Prostate gland (tissue), 2 donors: Measurements from ENCODE around the gene SUPT3H. TPM values are rescaled to one million over a fixed set of nuclear protein-coding genes. Genes with fewer than 3 reads are reported as not detected.
"Not testable (repeated sequence)": the region's sequence is repeated elsewhere in the genome, so short reads cannot be mapped to it uniquely, and the experiment has no call there.

Experiments used
- DNase-seq: peaks from one replicate; pipeline ENCODE4 v3.0.0-alpha.2; 2019; ENCODE audit warnings: low spot score
- H3K27ac ChIP-seq, 2 donors: fragments of 200-600 bp; sonication (generic); 2 replicates each; pipeline ENCODE4 v1.5.1; 2017 to 2019
- H3K27me3 ChIP-seq: fragments of 200-600 bp; sonication (generic); replicated peaks from 2 replicates; pipeline ENCODE4 v1.5.1; 2019; ENCODE audit not compliant: insufficient read depth
- H3K36me3 ChIP-seq, 2 donors: fragments of 200-600 bp; sonication (generic); 1 replicate in 1 of 2; 2 replicates in 1 of 2; pipeline versions ENCODE4 v1.5.1 to v1.8.1; 2017 to 2019
- H3K4me1 ChIP-seq: fragments of 200-600 bp; sonication (generic); replicated peaks from 2 replicates; pipeline ENCODE4 v1.5.1; 2019
- H3K4me3 ChIP-seq, 2 donors: fragments of 200-600 bp; sonication (generic); 2 replicates each; pipeline ENCODE4 v1.5.1; 2017 to 2019
- H3K9me3 ChIP-seq: fragments of 200-600 bp; sonication (generic); 2 replicates; pipeline ENCODE4 v1.5.1; 2017
- POLR2A ChIP-seq: fragments of 450-650 bp; IDR thresholded peaks from one replicate; pipeline ENCODE4 v1.6.1; 2016; ENCODE audit warnings: antibody characterized with exemption, mild to moderate bottlenecking
- POLR2AphosphoS5 ChIP-seq: sonication (generic); formaldehyde crosslinking; IDR thresholded peaks from one replicate; pipeline ENCODE4 v1.6.1; 2017; ENCODE audit warnings: antibody characterized with exemption
- WGBS: methylation state at CpG from one replicate; pipeline ENCODE4 v1.1.5; 2018; 5-methylcytosine and 5-hydroxymethylcytosine counted together
- intact Hi-C: fragments of 100-400 bp; cut with DNase I; formaldehyde crosslinking; loops from one replicate; pipeline ENCODE4 v1.14.2; 2022
- total RNA-seq, 2 donors: library from RNA; depleted of rRNA; stranded (reverse); fragments of >200 nt; gene quantifications; one replicate each; pipeline ENCODE4 v1.1.0, GENCODE V29; 2016
- TF ChIP-seq, protein P1 (sequence below), 4 experiments: fragments of 200-600 bp in 2 of 4; fragments of 450-650 bp in 2 of 4; sonication (generic) in 2 of 4; IDR thresholded peaks; 1 replicate in 3 of 4; 2 replicates in 1 of 4; pipeline ENCODE4 v1.5.1; 2016 to 2019; ENCODE audit warnings: antibody characterized with exemption in 4 of 4, mild to moderate bottlenecking in 2 of 4, moderate library complexity in 2 of 4

SUPT3H gene
- total RNA-seq, 2 donors from 2014 or later, result 4.6 to 13.1 TPM

DNA sequence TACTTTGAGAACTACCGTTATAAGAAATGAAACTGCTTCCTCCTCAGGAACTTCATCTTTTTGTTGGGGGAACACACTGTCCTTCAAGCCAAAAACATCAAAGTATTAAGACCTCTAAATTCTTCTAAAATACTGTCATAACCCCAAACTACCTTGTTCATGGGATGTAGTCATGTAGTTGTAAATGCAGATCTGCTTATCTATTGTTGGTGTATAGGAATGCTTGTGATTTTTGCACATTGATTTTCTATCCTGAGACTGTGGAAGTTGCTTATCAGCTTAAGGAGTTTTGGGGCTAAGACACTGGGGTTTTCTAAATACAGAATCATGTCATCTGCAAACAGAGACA, 332.5 kb downstream of the SUPT3H start:
- Histone ChIP-seq H3K27ac (no peak overlapping the region), H3K4me3 (no peak overlapping the region), H3K27me3 (no peaks in the 10 kb centered on the region), H3K4me1 (no peaks in the 10 kb centered on the region), H3K9me3 (no peaks in the 10 kb centered on the region), H3K36me3 (no peaks in the 10 kb centered on the region)
- intact Hi-C loops, result no loop called here
- no peak for DNase-seq
- 81% methylated on average over 1 of the region's 1 CpG for WGBS
- no peak for TF ChIP-seq POLR2A
- TF ChIP-seq, protein P1, sequence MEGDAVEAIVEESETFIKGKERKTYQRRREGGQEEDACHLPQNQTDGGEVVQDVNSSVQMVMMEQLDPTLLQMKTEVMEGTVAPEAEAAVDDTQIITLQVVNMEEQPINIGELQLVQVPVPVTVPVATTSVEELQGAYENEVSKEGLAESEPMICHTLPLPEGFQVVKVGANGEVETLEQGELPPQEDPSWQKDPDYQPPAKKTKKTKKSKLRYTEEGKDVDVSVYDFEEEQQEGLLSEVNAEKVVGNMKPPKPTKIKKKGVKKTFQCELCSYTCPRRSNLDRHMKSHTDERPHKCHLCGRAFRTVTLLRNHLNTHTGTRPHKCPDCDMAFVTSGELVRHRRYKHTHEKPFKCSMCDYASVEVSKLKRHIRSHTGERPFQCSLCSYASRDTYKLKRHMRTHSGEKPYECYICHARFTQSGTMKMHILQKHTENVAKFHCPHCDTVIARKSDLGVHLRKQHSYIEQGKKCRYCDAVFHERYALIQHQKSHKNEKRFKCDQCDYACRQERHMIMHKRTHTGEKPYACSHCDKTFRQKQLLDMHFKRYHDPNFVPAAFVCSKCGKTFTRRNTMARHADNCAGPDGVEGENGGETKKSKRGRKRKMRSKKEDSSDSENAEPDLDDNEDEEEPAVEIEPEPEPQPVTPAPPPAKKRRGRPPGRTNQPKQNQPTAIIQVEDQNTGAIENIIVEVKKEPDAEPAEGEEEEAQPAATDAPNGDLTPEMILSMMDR (IDR thresholded peaks at IDR 0.05), result no peak
- TF ChIP-seq POLR2AphosphoS5, result no peak

DNA sequence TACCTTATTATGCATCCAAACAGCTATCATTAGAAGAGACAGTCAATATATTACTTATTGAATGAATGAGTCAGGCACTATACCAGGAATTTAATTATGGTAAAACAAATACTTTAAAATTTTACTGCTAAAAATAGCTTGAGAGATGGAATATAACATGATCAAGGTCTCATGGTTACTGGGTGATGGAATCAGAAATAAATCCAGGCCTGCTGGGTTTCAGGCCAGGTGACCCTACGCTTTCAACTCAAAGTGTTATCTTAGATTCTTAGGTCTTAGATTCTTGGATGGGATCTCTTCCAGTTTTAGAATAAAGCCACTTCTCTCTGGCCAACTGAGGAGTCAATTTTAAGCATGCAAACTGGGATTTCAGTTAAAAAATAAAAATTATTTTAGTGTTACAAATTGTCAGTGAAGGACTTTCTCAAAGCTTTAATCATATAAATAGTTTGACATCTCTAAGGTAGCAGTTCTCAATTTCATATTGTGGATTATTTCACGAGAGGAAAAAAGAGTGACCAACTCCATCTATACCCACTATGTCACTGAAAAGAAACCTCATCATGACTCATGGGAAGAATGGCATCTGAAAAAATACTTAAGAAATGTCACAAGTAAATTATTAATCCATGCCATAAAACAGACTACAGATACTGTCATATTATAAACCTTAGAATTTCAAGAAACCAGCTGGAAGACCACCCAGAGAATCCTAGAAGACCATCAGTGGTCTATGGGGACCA, 333.1 kb downstream of the SUPT3H start:
- Histone ChIP-seq H3K27ac (no peak overlapping the region), H3K27me3 (no peaks in the 10 kb centered on the region), H3K36me3 (no peaks in the 10 kb centered on the region), H3K4me3 (no peak overlapping the region), H3K4me1 (peaks cover 2% of the 10 kb centered on the region), H3K9me3 (no peaks in the 10 kb centered on the region)
- intact Hi-C loops, result no loop called here
- DNase-seq, result no peak
- 97% methylated on average over 2 of the region's 2 CpGs for WGBS
- TF ChIP-seq POLR2A (no peak), POLR2AphosphoS5 (no peak)
- TF ChIP-seq, protein P1 (IDR thresholded peaks at IDR 0.05), result no peak

DNA sequence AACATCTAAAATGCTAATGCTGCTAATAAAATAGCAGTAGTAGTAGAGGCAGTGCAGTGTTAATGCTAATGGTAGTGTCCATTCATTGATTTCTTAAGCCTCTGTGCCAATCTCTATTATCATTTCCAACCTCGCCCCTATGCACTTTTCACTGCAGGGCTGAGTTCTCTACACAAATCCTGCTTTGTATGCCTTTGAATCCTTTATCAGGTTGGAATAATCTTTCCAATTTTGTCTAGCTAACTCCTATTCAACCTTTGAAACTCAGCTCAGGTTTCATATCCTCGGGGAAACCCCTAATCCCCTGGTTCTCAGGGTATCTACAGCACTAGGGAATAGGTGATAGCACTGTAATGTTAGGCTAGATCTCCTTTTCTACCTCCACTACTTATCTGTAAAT, 333.6 kb downstream of the SUPT3H start:
- H3K9me3 ChIP-seq, result no peaks in the 10 kb centered on the region

DNA sequence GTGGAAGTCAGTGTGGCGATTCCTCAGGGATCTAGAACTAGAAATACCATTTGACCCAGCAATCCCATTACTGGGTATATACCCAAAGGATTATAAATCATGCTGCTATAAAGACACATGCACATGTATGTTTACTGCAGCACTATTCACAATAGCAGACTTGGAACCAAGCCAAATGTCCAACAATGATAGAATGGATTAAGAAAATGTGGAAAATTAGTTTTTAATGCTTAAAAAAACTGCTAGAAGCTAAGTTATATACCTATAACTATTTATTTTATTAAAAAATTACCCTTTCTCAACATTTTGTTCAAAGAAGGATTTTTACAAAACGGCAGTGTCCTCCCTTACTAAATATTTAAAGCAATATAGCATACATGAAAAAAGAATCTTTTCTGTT, 335.1 kb downstream of the SUPT3H start:
- DNase-seq, H3K4me3 ChIP-seq, H3K27me3 ChIP-seq, H3K36me3 ChIP-seq, H3K9me3 ChIP-seq, H3K27ac ChIP-seq, H3K4me1 ChIP-seq, intact Hi-C loops: not testable (repeated sequence)
- WGBS, result 89% methylated on average over 2 of the region's 2 CpGs

More for the DNA sequence above, 333.6 kb downstream of the SUPT3H start:
- H3K4me1 ChIP-seq, result peaks cover 3% of the 10 kb centered on the region
- DNase-seq, result no peak
- H3K4me3 ChIP-seq, result no peak overlapping the region
- H3K27ac ChIP-seq, result no peak overlapping the region
- no peaks in the 10 kb centered on the region for H3K27me3 ChIP-seq
- intact Hi-C loops, result no loop called here
- H3K36me3 ChIP-seq, result no peaks in the 10 kb centered on the region
- 61% methylated on average over 2 of the region's 2 CpGs for WGBS
- TF ChIP-seq, protein P1 (IDR thresholded peaks at IDR 0.05), result no peak
- TF ChIP-seq POLR2AphosphoS5 (no peak), POLR2A (no peak)

DNA sequence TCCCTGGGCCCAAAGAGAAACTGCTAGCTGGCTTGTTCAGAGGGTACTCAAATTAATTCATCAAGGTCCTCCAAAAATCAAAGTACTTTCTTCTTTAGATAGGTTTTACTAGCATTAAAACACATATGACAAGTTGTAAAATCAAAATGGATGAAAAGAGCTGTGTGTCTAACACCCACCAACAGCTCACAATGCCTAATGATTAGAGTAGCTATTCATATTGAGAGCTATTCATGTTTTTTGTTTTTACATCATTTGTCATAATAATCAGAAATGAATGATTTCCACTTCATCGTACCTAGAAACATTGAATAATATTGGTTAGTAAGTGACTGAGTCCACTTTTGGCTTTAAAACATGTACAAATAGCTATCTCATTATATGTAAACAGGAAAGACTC, 339.5 kb downstream of the SUPT3H start:
- no peak for DNase-seq
- WGBS, result 76% methylated on average over 1 of the region's 1 CpG
- intact Hi-C loops, result no loop called here

More for the DNA sequence above, 339.5 kb downstream of the SUPT3H start:
- TF ChIP-seq POLR2A, result no peak
- TF ChIP-seq POLR2AphosphoS5, result no peak
- TF ChIP-seq, protein P1 (IDR thresholded peaks at IDR 0.05), result no peak
- no peaks in the 10 kb centered on the region for H3K36me3 ChIP-seq
- no peak overlapping the region for H3K27ac ChIP-seq
- H3K27me3 ChIP-seq, result no peaks in the 10 kb centered on the region
- H3K4me3 ChIP-seq, result no peak overlapping the region
- H3K9me3 ChIP-seq, result no peaks in the 10 kb centered on the region
- peaks cover 3% of the 10 kb centered on the region for H3K4me1 ChIP-seq
